ENCODE results near the gene FAM174B.

FAM174B gene

GRCh38 chr15:92596623-92597022, 59.0 kb downstream of the FAM174B start:
- CTCF ChIA-PET = no interaction called here
- TF ChIP-seq CTCF (IDR thresholded peaks at IDR 0.05; ENCODE audit: insufficient read depth, low read length, missing control alignments) = no peak

DNA sequence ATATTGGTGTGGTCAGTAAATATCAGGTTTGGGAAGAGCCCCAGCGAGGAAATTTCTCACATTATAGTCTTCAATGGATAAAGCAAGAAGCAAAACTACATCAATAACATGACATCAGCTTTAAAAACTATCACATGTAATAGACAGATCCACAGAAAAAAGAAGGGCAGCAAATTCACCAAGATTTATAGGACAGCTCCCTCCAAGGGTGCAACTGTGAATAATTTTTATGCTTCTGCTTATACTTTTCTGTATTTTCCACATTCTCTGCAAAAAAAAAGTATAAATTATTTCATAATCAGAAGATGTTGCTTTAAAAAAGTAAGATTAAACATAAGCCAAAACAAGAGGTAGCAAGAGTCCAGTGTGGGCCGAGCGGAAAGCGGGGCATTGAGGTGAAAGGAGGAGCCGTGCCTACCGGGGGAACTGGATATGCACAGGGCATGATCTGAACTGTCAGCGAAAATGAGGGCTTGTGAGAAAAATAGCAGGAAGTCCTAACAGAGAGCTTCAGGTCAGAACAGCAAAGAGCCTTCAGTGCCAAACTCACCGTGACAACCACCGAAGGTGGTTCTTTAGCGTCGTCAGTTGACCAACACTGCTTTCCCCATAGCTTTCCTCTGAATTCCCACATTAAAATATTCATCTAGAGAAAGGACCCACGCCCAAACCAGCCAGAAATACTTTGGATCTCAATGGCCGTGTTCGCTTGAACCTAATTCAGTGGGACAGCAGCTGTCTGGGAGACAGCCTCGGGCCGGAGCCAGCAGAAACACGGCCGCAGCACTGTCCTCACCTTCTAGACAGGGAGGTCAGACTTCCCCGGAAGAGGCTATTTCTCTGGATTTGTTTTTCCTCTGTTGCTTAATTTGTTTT, 59.8 kb downstream of the FAM174B start:
- CTCF ChIA-PET = no interaction called here
- POLR2A ChIA-PET = no interaction called here
- no peak overlapping the region for H3K4me3 ChIP-seq (ENCODE audit: low read depth, low read length)
- DNase-seq (ENCODE audit: low read depth, low spot score) = no peak
- no peak for TF ChIP-seq CTCF (IDR thresholded peaks at IDR 0.05; ENCODE audit: insufficient read depth, low read length, missing control alignments)

More at GRCh38 chr15:92596623-92597022, 59.0 kb downstream of the FAM174B start:
- H3K4me3 ChIP-seq (ENCODE audit: low read depth, low read length) = no peak overlapping the region
- POLR2A ChIA-PET = no interaction called here
- no peak for DNase-seq (ENCODE audit: low read depth, low spot score)

GRCh38 chr15:92591275-92591674, 64.3 kb downstream of the FAM174B start:
- no peak for DNase-seq (ENCODE audit: low read depth, low spot score)
- ChIA-PET POLR2A (no interaction called here), CTCF (no interaction called here)
- no peak overlapping the region for H3K4me3 ChIP-seq (ENCODE audit: low read depth, low read length)
- no peak for TF ChIP-seq CTCF (IDR thresholded peaks at IDR 0.05; ENCODE audit: insufficient read depth, low read length, missing control alignments)

GRCh38 chr15:92586966-92587365, 68.6 kb downstream of the FAM174B start:
- H3K4me3 ChIP-seq (ENCODE audit: low read depth, low read length) = no peak overlapping the region
- CTCF ChIA-PET = no interaction called here
- TF ChIP-seq CTCF (IDR thresholded peaks at IDR 0.05; ENCODE audit: insufficient read depth, low read length, missing control alignments) = no peak
- no peak for DNase-seq (ENCODE audit: low read depth, low spot score)
- POLR2A ChIA-PET = no interaction called here

DNA sequence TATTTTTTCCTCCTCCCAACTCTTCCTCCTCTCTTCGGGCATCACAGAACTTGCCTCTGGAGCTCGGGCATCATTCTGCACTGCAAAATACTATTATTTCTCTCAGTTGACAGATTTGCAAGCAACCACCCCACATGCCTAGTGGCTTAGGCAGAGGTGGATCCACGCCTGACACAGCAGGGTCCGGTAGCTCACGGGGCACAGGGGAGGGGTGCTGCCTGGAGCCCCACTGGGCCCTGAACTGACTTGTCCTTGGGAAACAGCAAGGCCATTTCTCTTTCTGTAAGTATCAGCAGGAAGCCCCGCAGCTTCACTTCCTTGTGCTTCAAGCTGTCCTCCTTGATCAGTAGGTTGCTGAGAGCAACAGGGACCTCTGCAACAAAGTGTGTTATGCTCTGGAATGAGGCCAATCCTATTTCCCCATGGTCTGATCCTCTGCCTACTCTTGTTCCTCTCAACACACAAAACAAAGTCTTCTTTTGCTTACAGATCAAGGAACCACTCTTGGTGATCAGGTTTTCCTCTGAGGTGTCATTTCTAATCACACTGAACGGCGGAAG, 69.1 kb downstream of the FAM174B start:
- H3K4me3 ChIP-seq (ENCODE audit: low read depth, low read length) = no peak overlapping the region
- no peak for DNase-seq (ENCODE audit: low read depth, low spot score)
- CTCF ChIA-PET = no interaction called here
- POLR2A ChIA-PET = no interaction called here
- no peak for TF ChIP-seq CTCF (IDR thresholded peaks at IDR 0.05; ENCODE audit: insufficient read depth, low read length, missing control alignments)

DNA sequence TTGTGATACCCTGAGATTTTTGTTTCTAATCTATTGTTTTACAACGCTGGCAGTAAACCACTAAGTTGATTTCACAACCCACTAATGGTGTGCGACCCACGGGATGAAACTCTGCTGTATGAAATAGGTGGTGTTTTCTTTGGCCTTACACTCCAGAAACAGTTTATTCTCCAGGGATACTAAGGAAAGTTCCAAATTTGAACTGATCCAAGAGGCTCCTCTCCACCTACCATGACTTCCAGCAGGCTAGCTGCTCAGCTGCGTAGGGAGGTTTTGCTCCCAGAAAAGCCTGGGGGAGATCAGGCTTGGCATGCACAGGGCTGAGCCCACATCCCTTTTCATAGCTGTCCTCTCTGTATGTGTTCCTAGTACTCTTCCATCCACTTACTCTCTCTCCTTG, 71.5 kb downstream of the FAM174B start:
- no peak for TF ChIP-seq CTCF (IDR thresholded peaks at IDR 0.05; ENCODE audit: insufficient read depth, low read length, missing control alignments)
- DNase-seq (ENCODE audit: low read depth, low spot score) = no peak
- CTCF ChIA-PET = no interaction called here
- no peak overlapping the region for H3K4me3 ChIP-seq (ENCODE audit: low read depth, low read length)
- POLR2A ChIA-PET = no interaction called here

Measured in AG04449 (cell line).